LNCAP (cell line): ENCODE data around the gene PCID2.

Experiments
- CTCF ChIP-seq: fragments of 450-650 bp; IDR thresholded peaks from 2 replicates; pipeline ENCODE4 v1.5.1; 2017; ENCODE audit warnings: mild to moderate bottlenecking

Gene PCID2

GRCh38 chr13:113233101-113233500 lies 24.6 kb upstream of the PCID2 start:
- TF ChIP-seq CTCF = no peak

- no peak for TF ChIP-seq CTCF
Observed at GRCh38 chr13:113232208-113233003, 23.9 kb upstream of the PCID2 start.

- no peak for TF ChIP-seq CTCF
Observed at GRCh38 chr13:113231306-113232207, 23.1 kb upstream of the PCID2 start.

GRCh38 chr13:113229791-113230190 lies 21.3 kb upstream of the PCID2 start:
- TF ChIP-seq CTCF = no peak

- TF ChIP-seq CTCF = no peak
Observed at GRCh38 chr13:113229161-113229560, 20.7 kb upstream of the PCID2 start.

- TF ChIP-seq CTCF = no peak
Observed at GRCh38 chr13:113226873-113227450, 18.5 kb upstream of the PCID2 start.

GRCh38 chr13:113225515-113225914 lies 17.0 kb upstream of the PCID2 start:
- no peak for TF ChIP-seq CTCF
